Ectodermal cell (in vitro differentiated cells): ENCODE results near the gene HDGFL1. TPM values are rescaled to one million over a fixed set of nuclear protein-coding genes. Genes with fewer than 3 reads are reported as not detected.

Experiments
- H3K27ac ChIP-seq: 2 replicates; pipeline ENCODE4 v1.7.0; 2013; ENCODE audit warnings: mild to moderate bottlenecking, low read depth, low read length; ENCODE audit not compliant: insufficient read depth, poor library complexity, severe bottlenecking
- H3K27me3 ChIP-seq: 2 replicates; pipeline ENCODE4 v1.7.0; 2013; ENCODE audit warnings: mild to moderate bottlenecking, low read length; ENCODE audit not compliant: insufficient read depth, control insufficient read depth, poor library complexity, severe bottlenecking
- H3K36me3 ChIP-seq: one replicate; pipeline ENCODE4 v1.7.0; 2013; ENCODE audit warnings: low read length; ENCODE audit not compliant: control insufficient read depth, insufficient read depth
- H3K4me1 ChIP-seq: one replicate; pipeline ENCODE4 v1.7.0; 2013; ENCODE audit warnings: low read length; ENCODE audit not compliant: control insufficient read depth, insufficient read depth
- H3K4me3 ChIP-seq: 2 replicates; pipeline ENCODE4 v1.7.0; 2013; ENCODE audit warnings: low read depth, low read length, control low read depth; ENCODE audit not compliant: insufficient read depth
- H3K9me3 ChIP-seq: 2 replicates; pipeline ENCODE4 v1.7.0; 2013; ENCODE audit warnings: mild to moderate bottlenecking, low read length, moderate library complexity; ENCODE audit not compliant: control insufficient read depth
- WGBS, 2 experiments: methylation state at CpG; one replicate each; pipeline ENCODE4 v1.1.7; 2013; ENCODE audit warnings: missing lambda C conversion rate in 2 of 2; 5-methylcytosine and 5-hydroxymethylcytosine counted together
- polyA plus RNA-seq, 4 experiments: library from polyadenylated mRNA; stranded (reverse); fragments of 50-300 nt; gene quantifications; one replicate each; pipeline ENCODE4 v1.2.3, GENCODE V29; 2013

HDGFL1 gene
- polyA plus RNA-seq (2013, experiment 1 of 4): not detected
- polyA plus RNA-seq (2013, experiment 2 of 4): not detected
- polyA plus RNA-seq (2013, experiment 3 of 4): not detected
- polyA plus RNA-seq (2013, experiment 4 of 4): not detected

GRCh38 chr6:22569281-22570184 lies at the start of gene HDGFL1:
TSS of gene HDGFL1 (plus strand) at chr6:22569566. CDS start at chr6:22569576, 10 bp downstream.
- Histone ChIP-seq H3K4me3 (no peak within 1 kb of the TSS), H3K27ac (no peak within 1 kb of the TSS), H3K9me3 (no peaks in the 10 kb centered on the region), H3K27me3 (no peaks in the 10 kb centered on the region), H3K36me3 (no peaks in the 10 kb centered on the region), H3K4me1 (no peaks in the 10 kb centered on the region)
- WGBS, 2 experiments: 97% methylated on average over 89 of the region's 89 CpGs

GRCh38 chr6:22521035-22521434 lies 48.3 kb upstream of the HDGFL1 start:
- H3K4me1 ChIP-seq: no peaks in the 10 kb centered on the region
- no peak overlapping the region for H3K4me3 ChIP-seq
- no peaks in the 10 kb centered on the region for H3K36me3 ChIP-seq
- H3K27me3 ChIP-seq: no peaks in the 10 kb centered on the region
- WGBS, 2 experiments: 98 to 99% methylated on average over 3 to 4 of the region's 4 CpGs
- no peak overlapping the region for H3K27ac ChIP-seq
- no peaks in the 10 kb centered on the region for H3K9me3 ChIP-seq

- Histone ChIP-seq H3K4me1 (no peaks in the 10 kb centered on the region), H3K36me3 (no peaks in the 10 kb centered on the region), H3K27ac (no peak overlapping the region), H3K9me3 (no peaks in the 10 kb centered on the region), H3K4me3 (no peak overlapping the region), H3K27me3 (no peaks in the 10 kb centered on the region)
These were observed 42.6 kb upstream of the HDGFL1 start for GRCh38 chr6:22526736-22527135.

- 87 to 100% methylated on average over 1 of the region's 1 CpG for WGBS, 2 experiments
- no peaks in the 10 kb centered on the region for H3K4me1 ChIP-seq
- no peaks in the 10 kb centered on the region for H3K36me3 ChIP-seq
- no peak overlapping the region for H3K4me3 ChIP-seq
- H3K9me3 ChIP-seq: no peaks in the 10 kb centered on the region
- H3K27me3 ChIP-seq: no peaks in the 10 kb centered on the region
- no peak overlapping the region for H3K27ac ChIP-seq
These were observed 39.5 kb upstream of the HDGFL1 start for GRCh38 chr6:22529866-22530265.

- no peak overlapping the region for H3K4me3 ChIP-seq
- no peaks in the 10 kb centered on the region for H3K4me1 ChIP-seq
- no peaks in the 10 kb centered on the region for H3K9me3 ChIP-seq
- H3K27ac ChIP-seq: no peak overlapping the region
- no peaks in the 10 kb centered on the region for H3K36me3 ChIP-seq
- WGBS, 2 experiments: 97 to 98% methylated on average over 1 of the region's 1 CpG
- no peaks in the 10 kb centered on the region for H3K27me3 ChIP-seq
These were observed 38.9 kb upstream of the HDGFL1 start for GRCh38 chr6:22530506-22530905.

- H3K27me3 ChIP-seq: no peaks in the 10 kb centered on the region
- no peaks in the 10 kb centered on the region for H3K4me1 ChIP-seq
- no peaks in the 10 kb centered on the region for H3K36me3 ChIP-seq
- WGBS, 2 experiments: 96 to 97% methylated on average over 2 to 4 of the region's 4 CpGs
- H3K27ac ChIP-seq: no peak overlapping the region
- H3K4me3 ChIP-seq: no peak overlapping the region
- no peaks in the 10 kb centered on the region for H3K9me3 ChIP-seq
These were observed 33.2 kb upstream of the HDGFL1 start for GRCh38 chr6:22536122-22536521.

GRCh38 chr6:22544476-22544875 lies 24.9 kb upstream of the HDGFL1 start:
- H3K36me3 ChIP-seq: no peaks in the 10 kb centered on the region
- no peaks in the 10 kb centered on the region for H3K9me3 ChIP-seq
- no peaks in the 10 kb centered on the region for H3K27me3 ChIP-seq
- H3K27ac ChIP-seq: no peak overlapping the region
- no peaks in the 10 kb centered on the region for H3K4me1 ChIP-seq
- no peak overlapping the region for H3K4me3 ChIP-seq

- H3K36me3 ChIP-seq: no peaks in the 10 kb centered on the region
- 83 to 100% methylated on average over 2 of the region's 2 CpGs for WGBS, 2 experiments
- no peak overlapping the region for H3K27ac ChIP-seq
- no peaks in the 10 kb centered on the region for H3K27me3 ChIP-seq
- no peaks in the 10 kb centered on the region for H3K4me1 ChIP-seq
- no peaks in the 10 kb centered on the region for H3K9me3 ChIP-seq
- H3K4me3 ChIP-seq: no peak overlapping the region
These were observed 24.3 kb upstream of the HDGFL1 start for GRCh38 chr6:22545051-22545450.

- Histone ChIP-seq H3K4me3 (no peak overlapping the region), H3K9me3 (no peaks in the 10 kb centered on the region), H3K27ac (no peak overlapping the region), H3K4me1 (no peaks in the 10 kb centered on the region), H3K27me3 (no peaks in the 10 kb centered on the region), H3K36me3 (no peaks in the 10 kb centered on the region)
- 100% methylated on average over 1 of the region's 1 CpG for WGBS, 2 experiments
These were observed 23.1 kb upstream of the HDGFL1 start for GRCh38 chr6:22546236-22546635.

GRCh38 chr6:22550971-22551670 lies 18.2 kb upstream of the HDGFL1 start:
- H3K27me3 ChIP-seq: no peaks in the 10 kb centered on the region
- H3K4me1 ChIP-seq: no peaks in the 10 kb centered on the region
- H3K9me3 ChIP-seq: no peaks in the 10 kb centered on the region
- no peak overlapping the region for H3K4me3 ChIP-seq
- 88 to 94% methylated on average over 1 to 2 of the region's 2 CpGs for WGBS, 2 experiments
- no peak overlapping the region for H3K27ac ChIP-seq
- no peaks in the 10 kb centered on the region for H3K36me3 ChIP-seq
